ENCODE results near the gene ZCCHC7.
"Not testable (repeated sequence)": the region's sequence is repeated elsewhere in the genome, so short reads cannot be mapped to it uniquely, and the experiment has no call there.

- not testable (repeated sequence) for TF ChIP-seq EZH2 (IDR thresholded peaks at IDR 0.05; ENCODE audit: insufficient read depth, poor library complexity, severe bottlenecking); EZH2phosphoT487 (IDR thresholded peaks at IDR 0.05; ENCODE audit: insufficient read depth, low read depth)
Observed at GRCh38 chr9:37114442-37114841, 5.9 kb upstream of the ZCCHC7 start.

Measured in GM23248 (cell line).